Measurements from ENCODE around the gene BAIAP3.

The BAIAP3 gene

GRCh38 chr16:1348441-1348840, 15.0 kb downstream of the BAIAP3 start:
- DNase-seq (ENCODE audit: low spot score): no peak

DNA sequence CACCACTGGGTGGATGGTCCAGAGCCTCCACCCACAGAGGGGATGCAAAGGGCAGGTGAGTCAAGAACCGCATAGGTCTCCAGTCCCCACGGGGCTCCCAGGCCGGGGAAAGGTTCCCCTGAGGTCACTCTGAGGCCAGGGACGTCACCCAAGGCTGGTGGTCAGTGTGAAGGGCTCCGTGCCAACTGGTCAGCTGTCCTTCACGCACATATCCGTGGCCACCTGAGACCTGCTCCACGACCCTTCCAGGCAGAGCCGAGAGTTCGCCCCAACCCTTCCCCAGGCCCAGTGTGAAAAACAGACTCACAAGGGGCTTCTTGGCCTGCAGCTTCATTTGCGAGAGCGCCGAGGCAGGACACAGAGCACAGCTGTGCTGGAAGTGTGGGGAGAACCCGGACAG, 15.5 kb downstream of the BAIAP3 start:
- no peak for DNase-seq (ENCODE audit: low spot score)

- no peak for DNase-seq (ENCODE audit: low spot score)
Observed at GRCh38 chr16:1349351-1349750, 15.9 kb downstream of the BAIAP3 start.

DNA sequence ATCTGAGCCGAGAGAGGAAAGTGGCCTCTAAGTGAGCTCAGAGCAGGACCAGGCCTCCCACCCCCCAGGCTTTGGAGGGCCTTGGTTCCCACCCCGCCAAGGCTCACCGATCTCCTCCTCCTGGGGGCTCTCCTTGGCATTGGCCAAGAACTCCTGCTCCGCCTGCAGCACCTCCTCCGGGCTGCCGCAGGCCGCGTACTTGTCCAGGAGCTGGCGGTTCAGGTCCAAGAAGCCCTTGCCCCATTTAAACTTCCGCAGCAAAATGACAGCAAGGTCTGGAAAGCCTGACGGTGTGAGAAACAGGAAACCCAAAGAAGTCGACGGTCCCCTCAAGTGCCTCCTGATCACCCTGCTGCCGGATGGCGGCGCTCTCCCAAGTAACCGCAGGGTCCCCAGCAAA, 16.5 kb downstream of the BAIAP3 start:
- DNase-seq (ENCODE audit: low spot score): no peak

DNA sequence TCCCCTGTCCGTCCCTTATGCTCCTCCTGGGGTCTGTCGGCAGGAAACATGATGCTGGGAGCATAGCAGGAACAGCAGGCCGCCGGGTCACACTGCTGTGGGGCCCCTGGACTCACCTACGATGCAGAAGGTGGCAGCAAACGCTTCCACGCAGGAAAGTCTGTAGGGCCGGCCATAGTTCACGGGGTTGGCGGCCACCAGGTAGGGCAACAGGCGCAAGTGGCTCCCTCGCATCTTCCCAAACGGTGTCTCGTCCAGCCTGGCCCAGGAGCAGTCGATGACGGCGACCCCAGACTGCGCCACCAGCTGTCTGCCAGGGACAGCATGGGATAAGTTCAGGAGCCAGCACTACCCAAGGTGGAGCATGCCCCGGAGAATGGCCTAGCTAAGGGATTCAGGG, 17.2 kb downstream of the BAIAP3 start:
- no peak for DNase-seq (ENCODE audit: low spot score)

- DNase-seq (ENCODE audit: low spot score): no peak
Observed at GRCh38 chr16:1351215-1351581, 17.8 kb downstream of the BAIAP3 start.

DNA sequence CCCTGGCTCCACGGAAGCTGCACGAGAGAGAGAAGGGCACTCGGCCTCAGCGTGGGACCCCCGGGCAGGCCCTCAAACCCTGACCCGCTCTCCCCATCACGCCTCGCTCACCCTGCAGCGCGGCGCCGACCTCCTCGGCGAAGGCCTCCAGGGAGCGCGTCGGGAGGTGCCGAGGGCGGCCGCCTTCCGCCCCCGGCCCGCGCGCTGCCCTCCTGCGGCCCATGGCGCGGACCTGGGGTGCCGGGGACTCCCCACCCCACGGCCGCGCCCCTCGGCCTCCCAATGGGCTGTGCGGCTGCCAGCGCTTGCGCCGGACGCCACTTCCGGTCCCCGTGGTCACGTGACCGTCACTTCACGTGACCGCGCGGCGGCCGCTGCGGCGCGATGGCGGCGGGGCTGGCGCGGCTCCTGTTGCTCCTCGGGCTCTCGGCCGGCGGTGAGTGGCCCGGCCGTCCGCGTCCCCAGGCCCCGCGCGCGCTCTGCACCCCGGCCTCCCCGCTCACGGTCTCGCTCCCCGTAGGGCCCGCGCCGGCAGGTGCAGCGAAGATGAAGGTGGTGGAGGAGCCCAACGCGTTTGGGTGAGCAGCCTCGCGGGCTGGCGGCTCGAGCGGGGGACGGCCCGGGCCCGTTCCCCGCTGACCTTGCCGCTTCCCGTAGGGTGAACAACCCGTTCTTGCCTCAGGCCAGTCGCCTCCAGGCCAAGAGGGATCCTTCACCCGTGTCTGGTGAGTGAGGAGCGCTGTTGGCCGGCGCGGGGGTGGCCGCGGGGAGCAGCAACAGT, 18.3 kb downstream of the BAIAP3 start, which contains the start of the genes GNPTG and TSR3:
GNPTG (plus strand) TSS at position 350 of the 781 bp plus-strand sequence; CDS start at position 385, 35 bp downstream.
TSR3 (minus strand) TSS at position 297 of the 781 bp plus-strand sequence; CDS start at position 223, 74 bp downstream.
- DNase-seq (ENCODE audit: low spot score): peak; percentile 87

GRCh38 chr16:1354815-1355540, 21.5 kb downstream of the BAIAP3 start:
- no peak for DNase-seq (ENCODE audit: low spot score)

DNA sequence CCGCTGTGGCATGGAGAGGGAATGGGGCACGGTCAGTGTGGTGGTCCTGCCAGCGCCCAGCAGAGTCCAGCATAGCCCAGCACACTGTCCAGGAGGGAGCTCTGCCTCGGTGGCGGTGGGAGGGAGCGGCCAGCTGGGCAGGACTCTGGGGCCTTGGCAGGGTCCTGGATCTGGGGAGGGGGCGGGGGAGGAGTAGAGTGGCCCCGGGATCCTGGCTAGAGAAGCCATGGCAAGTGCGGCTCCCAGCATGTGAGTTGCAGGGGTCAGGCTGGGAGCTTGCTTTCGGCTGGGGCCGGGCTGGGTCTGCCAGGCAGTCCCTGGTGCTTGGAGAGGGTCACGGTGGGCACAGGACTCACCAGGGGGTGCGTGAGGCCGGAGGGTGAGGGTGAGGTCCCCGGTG, 22.1 kb downstream of the BAIAP3 start:
- DNase-seq (ENCODE audit: low spot score): no peak

DNA sequence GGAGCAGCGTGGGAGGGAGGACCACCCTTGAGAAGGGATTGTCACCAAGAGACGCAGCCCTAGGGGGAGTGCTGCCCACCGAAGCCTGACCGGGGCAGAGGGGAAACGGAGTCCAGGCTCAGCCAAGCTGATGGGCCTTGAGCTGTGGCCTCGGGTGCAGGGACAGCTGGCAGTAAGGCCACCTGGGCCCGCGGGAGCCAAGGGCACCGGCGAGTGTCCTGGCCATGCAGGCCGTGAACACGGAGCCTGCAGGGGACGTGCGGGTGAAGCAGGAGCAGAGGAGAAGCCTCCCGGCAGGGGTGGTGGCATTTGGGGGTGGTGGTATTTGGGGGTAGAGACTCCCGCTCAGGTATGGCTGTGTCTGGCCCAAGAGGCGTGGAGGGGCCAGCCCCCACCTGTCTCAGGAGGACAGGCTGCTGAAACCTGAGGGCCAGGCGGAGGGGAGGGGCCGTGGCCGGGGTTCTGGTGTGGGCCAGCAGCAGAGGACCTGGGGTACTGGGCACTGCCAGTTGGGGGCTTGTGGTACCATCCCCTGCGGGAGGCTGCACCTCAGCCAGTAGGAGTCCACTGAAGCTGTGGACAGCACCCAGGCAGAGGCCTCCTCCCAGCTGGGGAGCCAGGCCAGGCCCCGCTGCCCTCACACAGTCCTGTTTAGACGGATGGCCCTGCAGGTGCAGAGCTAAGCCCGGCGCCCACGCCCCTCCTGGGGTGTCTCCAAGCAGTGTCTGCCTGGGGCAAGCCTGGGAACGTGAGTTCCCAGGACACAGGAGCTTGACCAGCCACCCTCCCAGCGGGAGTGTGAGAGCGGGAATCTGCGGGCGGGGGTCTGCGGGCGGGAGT, 22.8 kb downstream of the BAIAP3 start:
- no peak for DNase-seq (ENCODE audit: low spot score)

DNA sequence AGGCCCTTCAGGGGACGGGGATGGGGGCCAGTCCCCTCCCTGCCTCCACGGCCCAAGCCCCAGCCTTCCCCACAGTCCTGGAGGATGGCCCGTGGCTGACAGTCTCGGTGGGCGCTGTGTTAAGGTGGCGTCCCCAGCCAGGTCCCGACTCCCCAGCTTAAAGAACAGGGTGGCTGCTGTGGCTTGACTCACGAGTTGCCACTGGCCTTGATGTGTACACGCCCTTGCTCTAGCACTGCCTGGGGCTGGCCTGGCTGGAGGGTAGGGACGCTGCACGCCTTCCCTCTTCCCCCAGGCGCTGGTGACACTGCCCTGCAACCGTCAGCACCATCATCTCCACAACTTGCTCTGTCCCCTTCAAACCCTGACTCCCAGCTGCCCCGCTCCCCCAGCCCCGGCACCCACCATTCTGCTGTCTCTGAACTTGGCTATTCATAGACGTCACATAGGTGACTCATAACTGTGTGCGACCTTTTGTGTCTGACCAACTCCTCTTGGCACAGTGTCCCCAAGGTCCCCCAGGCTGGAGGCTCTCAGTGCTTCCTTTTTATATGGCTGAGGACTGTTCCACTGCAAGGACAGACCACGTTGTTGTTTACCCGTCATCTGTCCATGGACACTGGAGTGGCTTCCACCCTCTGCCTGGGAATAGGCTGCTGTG, 24.6 kb downstream of the BAIAP3 start:
- DNase-seq (ENCODE audit: low spot score): no peak

DNA sequence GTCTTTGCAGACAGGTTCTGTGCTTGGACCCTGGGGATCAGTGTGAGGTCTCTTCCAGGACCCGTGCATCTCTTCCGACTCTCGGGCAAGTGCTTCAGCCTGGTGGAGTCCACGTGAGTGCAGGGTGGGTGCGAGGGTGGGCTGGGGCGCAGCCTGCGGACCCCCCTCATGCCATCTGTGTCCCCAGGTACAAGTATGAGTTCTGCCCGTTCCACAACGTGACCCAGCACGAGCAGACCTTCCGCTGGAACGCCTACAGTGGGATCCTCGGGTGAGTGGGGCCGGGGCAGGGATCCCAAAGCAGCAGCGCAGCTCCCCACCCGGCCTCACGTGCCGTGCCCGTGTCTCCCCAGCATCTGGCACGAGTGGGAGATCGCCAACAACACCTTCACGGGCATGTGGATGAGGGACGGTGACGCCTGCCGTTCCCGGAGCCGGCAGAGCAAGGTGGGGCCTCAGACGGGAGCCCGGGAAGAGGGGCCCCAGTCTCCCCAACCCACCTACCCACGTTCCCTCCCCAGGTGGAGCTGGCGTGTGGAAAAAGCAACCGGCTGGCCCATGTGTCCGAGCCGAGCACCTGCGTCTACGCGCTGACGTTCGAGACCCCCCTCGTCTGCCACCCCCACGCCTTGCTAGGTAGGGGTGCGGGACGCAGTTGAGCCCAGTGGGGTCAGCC, 28.4 kb downstream of the BAIAP3 start:
- DNase-seq (ENCODE audit: low spot score): no peak

GRCh38 chr16:1362807-1363206, 29.4 kb downstream of the BAIAP3 start:
- no peak for DNase-seq (ENCODE audit: low spot score)

DNA sequence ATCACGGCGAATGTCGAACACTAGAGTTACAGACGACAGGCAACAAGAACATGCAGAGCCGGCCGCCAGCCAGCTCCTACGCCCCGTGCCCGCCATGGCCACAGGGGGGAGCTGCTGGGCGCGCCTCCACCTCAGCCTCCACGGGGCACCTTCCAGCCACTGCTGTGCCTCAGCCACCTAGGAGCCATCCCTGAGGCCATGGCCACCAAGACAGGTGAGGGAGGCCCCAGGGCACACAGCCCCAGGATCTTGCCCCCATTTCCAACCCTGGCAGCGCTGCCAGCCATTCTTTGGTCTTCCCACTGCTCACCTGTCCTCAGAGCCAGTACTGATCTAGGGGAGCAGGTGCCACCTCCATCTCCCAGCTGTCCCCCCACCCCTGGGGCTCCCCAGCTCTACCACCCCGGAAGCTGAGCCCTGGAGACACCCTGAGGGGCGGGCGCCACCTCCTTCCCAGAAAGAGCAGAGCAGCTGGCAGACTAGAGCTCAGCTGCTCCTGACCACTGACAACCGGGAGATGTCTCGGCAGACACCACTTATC, 30.1 kb downstream of the BAIAP3 start:
- peak; percentile 65 for DNase-seq (ENCODE audit: low spot score)

GRCh38 chr16:1364510-1364909, 31.1 kb downstream of the BAIAP3 start:
- no peak for DNase-seq (ENCODE audit: low spot score)

DNA sequence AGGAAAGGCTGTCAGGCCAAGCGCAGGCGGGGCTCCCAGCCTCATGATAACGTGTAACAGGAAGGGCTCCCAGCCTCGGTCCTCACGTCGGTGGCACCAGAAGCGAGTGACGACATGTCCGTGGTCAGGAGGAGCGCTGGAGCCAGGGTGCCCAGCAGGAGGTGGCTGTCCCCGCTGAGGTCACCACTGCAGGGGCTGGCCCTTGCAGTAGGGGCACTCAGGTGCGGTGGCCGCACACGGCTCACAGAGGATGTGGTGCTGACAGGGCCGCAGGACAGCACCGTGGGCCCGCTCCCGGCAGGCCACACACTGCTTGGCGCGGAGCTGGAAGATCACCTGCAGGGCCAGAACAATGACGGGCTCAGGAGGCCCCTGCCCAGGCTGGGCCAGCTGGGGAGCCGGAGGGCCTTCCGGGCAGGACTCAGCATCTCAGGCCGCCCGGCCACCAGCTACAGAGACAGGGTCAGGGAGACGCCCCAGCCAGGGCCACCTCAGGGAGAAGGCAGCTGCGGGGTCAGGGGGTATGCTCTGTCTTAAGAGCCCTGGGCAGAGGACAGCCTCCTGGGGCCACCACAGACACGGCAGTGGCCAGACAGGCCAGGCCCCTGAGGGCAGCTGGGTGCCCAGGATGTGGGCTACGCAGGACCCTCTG, 32.7 kb downstream of the BAIAP3 start:
- DNase-seq (ENCODE audit: low spot score): no peak

GRCh38 chr16:1366712-1367299, 33.4 kb downstream of the BAIAP3 start:
- no peak for DNase-seq (ENCODE audit: low spot score)

DNA sequence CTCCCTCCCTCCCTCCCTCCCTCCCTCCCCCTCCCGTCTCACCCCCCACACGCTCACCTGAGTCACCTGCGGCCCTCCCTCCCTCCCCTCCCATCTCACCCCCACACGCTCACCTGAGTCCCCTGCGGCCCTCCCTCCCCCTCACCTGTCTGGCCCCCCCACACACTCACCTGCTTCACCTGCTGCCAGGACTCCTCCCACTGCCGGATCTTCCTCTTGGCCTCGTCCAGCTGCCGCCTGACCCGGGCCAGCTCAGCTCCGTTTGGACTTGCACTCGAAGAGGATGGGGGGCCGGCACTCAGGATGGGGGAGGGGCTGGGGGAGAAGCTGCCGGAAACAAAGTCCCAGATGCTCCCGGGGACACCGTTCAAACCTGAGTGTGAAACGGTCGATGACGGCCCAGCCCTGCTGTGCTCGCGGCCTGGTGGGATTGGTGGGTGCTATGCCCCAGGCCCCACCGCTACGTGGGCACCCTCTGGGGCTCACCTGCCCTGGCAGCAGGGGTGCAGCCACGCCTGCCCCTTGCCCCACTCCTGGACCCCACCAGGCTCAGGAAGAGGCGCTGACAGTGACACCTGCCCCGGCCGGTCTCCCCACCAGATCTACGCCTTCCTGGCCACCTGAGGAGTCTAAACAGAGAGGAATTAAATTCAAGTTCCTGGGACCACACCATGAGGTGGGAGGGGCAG, 34.2 kb downstream of the BAIAP3 start:
- DNase-seq (ENCODE audit: low spot score): no peak
